HEK293 (cell line): ENCODE measurements around the gene PLPP7.

Source experiments
- CTCF ChIA-PET: fragments of 350-600 bp; formaldehyde crosslinking; extraction: SDS; loops from one replicate; lab custom pipeline; 2021; ENCODE audit warnings: antibody characterized with exemption; lab: Yijun Ruan, JAX
- POLR2A ChIA-PET: fragments of 300-600 bp; formaldehyde crosslinking; extraction: SDS; loops from one replicate; lab custom pipeline; 2020; ENCODE audit warnings: antibody characterized with exemption, inconsistent platforms; lab: Yijun Ruan, JAX
- H3K27ac ChIP-seq: fragments of 200-500 bp; sonication (Bioruptor generic); 2 replicates; pipeline ENCODE4 v1.5.1; 2014; ENCODE audit warnings: low read depth, low read length, control low read depth, inconsistent platforms; ENCODE audit errors: extremely low read depth
- H3K36me3 ChIP-seq, 2 experiments: fragments of 200-500 bp in 1 of 2; sonication (Bioruptor generic) in 1 of 2; 1 replicate in 1 of 2; 2 replicates in 1 of 2; pipeline ENCODE4 v1.5.1; 2014 to 2017; ENCODE audit warnings: inconsistent platforms in 2 of 2, low read length in 2 of 2; ENCODE audit not compliant: control insufficient read depth in 2 of 2, insufficient read depth in 1 of 2
- H3K4me1 ChIP-seq: fragments of 200-500 bp; sonication (Bioruptor generic); 2 replicates; pipeline ENCODE4 v1.5.1; 2014; ENCODE audit warnings: mild to moderate bottlenecking, low read length, inconsistent platforms; ENCODE audit not compliant: control insufficient read depth, insufficient read depth
- H3K4me3 ChIP-seq: 2 replicates; pipeline ENCODE4 v1.5.1; 2011; ENCODE audit warnings: low read depth, mild to moderate bottlenecking, control low read depth, low read length, moderate library complexity
- H3K9me3 ChIP-seq: fragments of 200-500 bp; sonication (Bioruptor generic); 2 replicates; pipeline ENCODE4 v1.5.1; 2014; ENCODE audit warnings: low read depth, low read length, inconsistent platforms; ENCODE audit not compliant: control insufficient read depth, insufficient read depth
- BCL11A ChIP-seq: fragments of 450-650 bp; formaldehyde crosslinking; IDR thresholded peaks from 2 replicates; pipeline ENCODE4 v1.5.1; 2016; ENCODE audit warnings: low read depth, missing biosample characterization, missing genetic modification characterization
- HOXC10 ChIP-seq: sonication (generic); formaldehyde crosslinking; IDR thresholded peaks from 2 replicates; pipeline ENCODE4 v1.8.1; 2023; ENCODE audit warnings: mild to moderate bottlenecking, missing genetic modification reagents
- REST ChIP-seq: fragments of 450-650 bp; formaldehyde crosslinking; IDR thresholded peaks from 2 replicates; pipeline ENCODE4 v1.5.1; 2016; ENCODE audit warnings: missing biosample characterization, missing genetic modification characterization
- SCRT2 ChIP-seq: fragments of 450-650 bp; formaldehyde crosslinking; IDR thresholded peaks from 2 replicates; pipeline ENCODE4 v1.5.1; 2016; ENCODE audit warnings: missing biosample characterization, missing genetic modification characterization
- TCF7L2 ChIP-seq: IDR thresholded peaks from 2 replicates; pipeline ENCODE4 v1.6.1; 2011; ENCODE audit warnings: low read depth, mild to moderate bottlenecking, inconsistent platforms, low read length, moderate library complexity, borderline replicate concordance
- ZBTB49 ChIP-seq: fragments of 450-650 bp; formaldehyde crosslinking; IDR thresholded peaks from 2 replicates; pipeline ENCODE4 v1.5.1; 2016; ENCODE audit warnings: missing biosample characterization, missing genetic modification characterization, low read depth
- ZFP3 ChIP-seq: fragments of 450-650 bp; formaldehyde crosslinking; IDR thresholded peaks from 2 replicates; pipeline ENCODE4 v1.5.1; 2016; ENCODE audit warnings: low read depth, missing biosample characterization, missing genetic modification characterization
- ZFP69B ChIP-seq: fragments of 450-650 bp; formaldehyde crosslinking; IDR thresholded peaks from 2 replicates; pipeline ENCODE4 v1.5.1; 2016; ENCODE audit warnings: missing biosample characterization, missing genetic modification characterization
- ZNF10 ChIP-seq: fragments of 450-650 bp; formaldehyde crosslinking; IDR thresholded peaks from 2 replicates; pipeline ENCODE4 v1.5.1; 2017; ENCODE audit warnings: missing biosample characterization, missing genetic modification characterization
- ZNF155 ChIP-seq: fragments of 450-650 bp; formaldehyde crosslinking; IDR thresholded peaks from 2 replicates; pipeline ENCODE4 v1.5.1; 2016; ENCODE audit warnings: missing biosample characterization, missing genetic modification characterization
- ZNF175 ChIP-seq: fragments of 450-650 bp; formaldehyde crosslinking; IDR thresholded peaks from 2 replicates; pipeline ENCODE4 v1.5.1; 2016; ENCODE audit warnings: missing biosample characterization, missing genetic modification characterization
- ZNF184 ChIP-seq: fragments of 450-650 bp; IDR thresholded peaks from 2 replicates; pipeline ENCODE4 v1.5.1; 2018; ENCODE audit warnings: missing biosample characterization, mild to moderate bottlenecking, missing genetic modification characterization
- ZNF221 ChIP-seq: fragments of 450-650 bp; formaldehyde crosslinking; IDR thresholded peaks from 2 replicates; pipeline ENCODE4 v1.5.1; 2017; ENCODE audit warnings: missing biosample characterization, missing genetic modification characterization, borderline replicate concordance
- ZNF335 ChIP-seq: fragments of 450-650 bp; formaldehyde crosslinking; conservative IDR thresholded peaks from 2 replicates; pipeline ENCODE4 v1.5.1; 2016; ENCODE audit warnings: missing biosample characterization, missing genetic modification characterization
- ZNF404 ChIP-seq: fragments of 450-650 bp; formaldehyde crosslinking; IDR thresholded peaks from 2 replicates; pipeline ENCODE4 v1.5.1; 2017; ENCODE audit warnings: missing biosample characterization, missing genetic modification characterization
- ZNF513 ChIP-seq: fragments of 450-650 bp; IDR thresholded peaks from 2 replicates; pipeline ENCODE4 v1.5.1; 2018; ENCODE audit warnings: missing biosample characterization, missing genetic modification characterization
- ZNF645 ChIP-seq: fragments of 450-650 bp; formaldehyde crosslinking; IDR thresholded peaks from 2 replicates; pipeline ENCODE4; 2016; ENCODE audit warnings: missing biosample characterization, missing genetic modification characterization
- ZNF664 ChIP-seq: fragments of 450-650 bp; formaldehyde crosslinking; IDR thresholded peaks from 2 replicates; pipeline ENCODE4 v1.5.1; 2016; ENCODE audit warnings: missing biosample characterization, missing genetic modification characterization
- ZNF704 ChIP-seq: fragments of 450-650 bp; formaldehyde crosslinking; IDR thresholded peaks from 2 replicates; pipeline ENCODE4 v1.5.1; 2016; ENCODE audit warnings: missing biosample characterization, missing genetic modification characterization
- ZNF707 ChIP-seq: fragments of 450-650 bp; formaldehyde crosslinking; IDR thresholded peaks from 2 replicates; pipeline ENCODE4 v1.5.1; 2016; ENCODE audit warnings: missing biosample characterization, missing genetic modification characterization
- ZNF768 ChIP-seq: fragments of 450-650 bp; formaldehyde crosslinking; IDR thresholded peaks from 2 replicates; pipeline ENCODE4 v1.5.1; 2018; ENCODE audit warnings: missing biosample characterization, mild to moderate bottlenecking, missing genetic modification characterization
- ZNF776 ChIP-seq: fragments of 450-650 bp; formaldehyde crosslinking; IDR thresholded peaks from 2 replicates; pipeline ENCODE4 v1.5.0; 2017; ENCODE audit warnings: missing biosample characterization, missing genetic modification characterization, borderline replicate concordance
- ZSCAN4 ChIP-seq: fragments of 450-650 bp; formaldehyde crosslinking; IDR thresholded peaks from 2 replicates; pipeline ENCODE4 v1.5.1; 2017; ENCODE audit warnings: missing biosample characterization, missing genetic modification characterization

PLPP7 gene

GRCh38 chr9:131292937-131293336, 3.4 kb downstream of the PLPP7 start (continued):
- TF ChIP-seq BCL11A (tag by site-specific recombination) (no peak), ZNF707 (tag by site-specific recombination) (no peak), ZNF704 (tag by site-specific recombination) (no peak), ZSCAN4 (no peak)

- Histone ChIP-seq H3K4me1 (no peaks in the 10 kb centered on the region), H3K4me3 (no peak overlapping the region), H3K36me3 (peaks cover 0 to 10% of the 10 kb centered on the region in 2 experiments; a peak in 1 of 3 replicates), H3K27ac (no peak overlapping the region), H3K9me3 (no peaks in the 10 kb centered on the region)
- TF ChIP-seq ZNF404 (tag by site-specific recombination) (no peak), ZNF175 (tag by site-specific recombination) (no peak), ZNF10 (tag by site-specific recombination) (no peak), ZNF184 (tag by site-specific recombination) (no peak), ZNF776 (tag by site-specific recombination) (no peak), ZBTB49 (tag by site-specific recombination) (no peak), SCRT2 (tag by site-specific recombination) (no peak), ZFP3 (tag by site-specific recombination) (no peak), ZNF664 (tag by site-specific recombination) (no peak), ZNF768 (tag by site-specific recombination) (no peak), ZNF645 (tag by site-specific recombination) (no peak), ZNF513 (no peak), HOXC10 (CRISPR knock-in tag) (no peak), ZNF221 (tag by site-specific recombination) (no peak), ZFP69B (tag by site-specific recombination) (no peak), REST (no peak), ZNF335 (tag by site-specific recombination) (no peak), TCF7L2 (no peak), ZNF155 (tag by site-specific recombination) (no peak)
- POLR2A ChIA-PET, result interaction anchor here (0.6 kb wide), 1 partner anchor 30 kb away, joined by 3 read pairs; no protein-coding TSS in a partner anchor
- CTCF ChIA-PET, result interaction anchor here (0.6 to 1.5 kb wide), 4 partner anchors 9 to 40 kb away, joined by 3 to 6 read pairs (median 3); no protein-coding TSS in a partner anchor
Measured at GRCh38 chr9:131296460-131296859, 6.9 kb downstream of the PLPP7 start.
